H9 (cell line): ENCODE data around the gene LEF1. TPM values are rescaled to one million over a fixed set of nuclear protein-coding genes. Genes with fewer than 3 reads are reported as not detected.

Source experiments
- DNase-seq: peaks from one replicate; pipeline ENCODE4 v3.0.0-alpha.2; 2017
- H2AFZ ChIP-seq: one replicate; pipeline ENCODE4 v1.6.1; 2013; ENCODE audit warnings: mild to moderate bottlenecking, low read length, control low read depth, moderate library complexity
- H2AK5ac ChIP-seq: 2 replicates; pipeline ENCODE4 v1.6.1; 2013; ENCODE audit warnings: low read length, control low read depth, mixed read lengths; ENCODE audit not compliant: insufficient read length
- H2BK120ac ChIP-seq: one replicate; pipeline ENCODE4 v1.6.1; 2013; ENCODE audit warnings: low read depth, mild to moderate bottlenecking, low read length, control low read depth, inconsistent platforms; ENCODE audit not compliant: poor library complexity, severe bottlenecking
- H2BK12ac ChIP-seq: 2 replicates; pipeline ENCODE4 v1.6.1; 2013; ENCODE audit warnings: low read length, control low read depth, mixed read lengths, low read depth; ENCODE audit not compliant: insufficient read length
- H2BK15ac ChIP-seq: 2 replicates; pipeline ENCODE4 v1.6.1; 2013; ENCODE audit warnings: low read depth, low read length, control low read depth
- H2BK20ac ChIP-seq: one replicate; pipeline ENCODE4 v1.6.1; 2013; ENCODE audit warnings: low read depth, mild to moderate bottlenecking, low read length, control low read depth, inconsistent platforms; ENCODE audit not compliant: poor library complexity, severe bottlenecking
- H2BK5ac ChIP-seq: 2 replicates; pipeline ENCODE4 v1.6.1; 2013; ENCODE audit warnings: low read length, control low read depth, mixed read lengths; ENCODE audit not compliant: insufficient read length
- H3K14ac ChIP-seq: 2 replicates; pipeline ENCODE4 v1.6.1; 2013; ENCODE audit warnings: low read length, control low read depth; ENCODE audit not compliant: insufficient read depth
- H3K18ac ChIP-seq: 2 replicates; pipeline ENCODE4 v1.6.1; 2013; ENCODE audit warnings: low read depth, mild to moderate bottlenecking, mixed read lengths, low read length, control low read depth; ENCODE audit not compliant: insufficient read length
- H3K23ac ChIP-seq: 2 replicates; pipeline ENCODE4 v1.6.1; 2013; ENCODE audit warnings: low read length, control low read depth, mixed read lengths, low read depth; ENCODE audit not compliant: insufficient read length
- H3K23me2 ChIP-seq: 2 replicates; pipeline ENCODE4 v1.6.1; 2013; ENCODE audit warnings: low read depth, mild to moderate bottlenecking, mixed read lengths, low read length, control low read depth; ENCODE audit not compliant: insufficient read length, poor library complexity, severe bottlenecking
- H3K27ac ChIP-seq: 2 replicates; pipeline ENCODE4 v1.5.1; 2013; ENCODE audit warnings: low read length, control low read depth, mixed read lengths, low read depth; ENCODE audit not compliant: insufficient read length
- H3K27me3 ChIP-seq: 2 replicates; pipeline ENCODE4 v1.6.1; 2013; ENCODE audit warnings: low read length, control low read depth, inconsistent platforms; ENCODE audit not compliant: insufficient read depth
- H3K4ac ChIP-seq: 2 replicates; pipeline ENCODE4 v1.6.1; 2013; ENCODE audit warnings: low read depth, mild to moderate bottlenecking, control low read depth, inconsistent platforms, low read length, moderate library complexity
- H3K4me1 ChIP-seq: 2 replicates; pipeline ENCODE4 v1.6.1; 2013; ENCODE audit warnings: low read length, control low read depth, inconsistent platforms; ENCODE audit not compliant: insufficient read depth
- H3K4me2 ChIP-seq: 2 replicates; pipeline ENCODE4 v1.6.1; 2013; ENCODE audit warnings: low read length, control low read depth, mixed read lengths; ENCODE audit not compliant: insufficient read length, insufficient read depth
- H3K56ac ChIP-seq: 2 replicates; pipeline ENCODE4 v1.6.1; 2013; ENCODE audit warnings: low read depth, mild to moderate bottlenecking, mixed read lengths, low read length, control low read depth; ENCODE audit not compliant: insufficient read length
- H3K79me1 ChIP-seq: 2 replicates; pipeline ENCODE4 v1.6.1; 2013; ENCODE audit warnings: low read depth, mild to moderate bottlenecking, moderate library complexity, low read length, control low read depth, inconsistent platforms; ENCODE audit not compliant: insufficient read depth, poor library complexity, severe bottlenecking
- H3K79me2 ChIP-seq: 2 replicates; pipeline ENCODE4 v1.6.1; 2013; ENCODE audit warnings: low read length, control low read depth, inconsistent platforms; ENCODE audit not compliant: insufficient read depth
- H3K9ac ChIP-seq: 2 replicates; pipeline ENCODE4 v1.6.1; 2013; ENCODE audit warnings: low read length, control low read depth, mixed read lengths; ENCODE audit not compliant: insufficient read length; ENCODE audit errors: extremely low read depth
- H3K9me3 ChIP-seq: one replicate; pipeline ENCODE4 v1.6.1; 2013; ENCODE audit warnings: low read depth, low read length, inconsistent platforms; ENCODE audit not compliant: control insufficient read depth
- H3T11ph ChIP-seq: one replicate; pipeline ENCODE4 v1.6.1; 2013; ENCODE audit warnings: mild to moderate bottlenecking, low read length, control low read depth, inconsistent platforms
- H4K20me1 ChIP-seq: one replicate; pipeline ENCODE4 v1.6.1; 2013; ENCODE audit not compliant: control insufficient read depth, insufficient read length, insufficient read depth
- H4K5ac ChIP-seq: 2 replicates; pipeline ENCODE4 v1.6.1; 2013; ENCODE audit warnings: low read depth, mild to moderate bottlenecking, mixed read lengths, low read length, control low read depth; ENCODE audit not compliant: insufficient read length
- H4K8ac ChIP-seq: replicated peaks from 2 replicates; pipeline ENCODE4 v1.6.1; 2013; ENCODE audit warnings: low read length, control low read depth, mixed read lengths, low read depth; ENCODE audit not compliant: insufficient read length
- H4K91ac ChIP-seq: 2 replicates; pipeline ENCODE4 v1.6.1; 2013; ENCODE audit warnings: low read depth, mild to moderate bottlenecking, moderate library complexity, mixed read lengths, low read length, control low read depth; ENCODE audit not compliant: insufficient read length
- H3K27ac Mint-ChIP-seq, 3 experiments: 2 replicates in 2 of 3; 3 replicates in 1 of 3; pipeline ENCODE4 v1.8.0; 2020 to 2021; ENCODE audit warnings: mixed read lengths in 3 of 3, mild to moderate bottlenecking in 1 of 3, moderate library complexity in 1 of 3
- H3K27me3 Mint-ChIP-seq: 2 replicates; pipeline ENCODE4 v1.8.0; 2021; ENCODE audit warnings: low read depth, mild to moderate bottlenecking, moderate library complexity, mixed read lengths
- H3K36me3 Mint-ChIP-seq, 3 experiments: 2 replicates in 2 of 3; 3 replicates in 1 of 3; pipeline ENCODE4 v1.8.0; 2020 to 2021; ENCODE audit warnings: low read depth in 3 of 3, mixed read lengths in 3 of 3; ENCODE audit not compliant: insufficient read depth in 1 of 3
- H3K4me1 Mint-ChIP-seq, 2 experiments: 2 replicates each; pipeline ENCODE4 v1.8.0; 2020; ENCODE audit warnings: mixed read lengths in 2 of 2
- H3K4me3 Mint-ChIP-seq, 2 experiments: 2 replicates in 1 of 2; 3 replicates in 1 of 2; pipeline ENCODE4 v1.8.0; 2020 to 2021; ENCODE audit warnings: mild to moderate bottlenecking in 2 of 2, mixed read lengths in 2 of 2, moderate library complexity in 1 of 2
- H3K9me3 Mint-ChIP-seq, 2 experiments: 2 replicates in 1 of 2; 3 replicates in 1 of 2; pipeline ENCODE4 v1.8.0; 2020; ENCODE audit warnings: mild to moderate bottlenecking in 2 of 2, mixed read lengths in 2 of 2, moderate library complexity in 1 of 2
- WGBS: extraction: QIAGEN DNeasy Blood & Tissue Kit; methylation state at CpG from one replicate; pipeline ENCODE4 v1.1.7; 2013; ENCODE audit warnings: missing lambda C conversion rate, low lambda C conversion rate, mixed read lengths; ENCODE audit not compliant: insufficient read length; ENCODE audit errors: extremely low coverage; 5-methylcytosine and 5-hydroxymethylcytosine counted together
- total RNA-seq: library from RNA; stranded (reverse); gene quantifications from 2 replicates; pipeline ENCODE4 v1.2.1, GENCODE V29; 2021
- TF ChIP-seq, protein P1 (sequence below): fragments of 200-600 bp; sonication (generic); conservative IDR thresholded peaks from 3 replicates; pipeline ENCODE4 v1.8.0; 2021; ENCODE audit warnings: antibody characterized with exemption, mild to moderate bottlenecking

LEF1 gene
- total RNA-seq, 1 experiment from 2014 or later = 2.5 TPM

DNA sequence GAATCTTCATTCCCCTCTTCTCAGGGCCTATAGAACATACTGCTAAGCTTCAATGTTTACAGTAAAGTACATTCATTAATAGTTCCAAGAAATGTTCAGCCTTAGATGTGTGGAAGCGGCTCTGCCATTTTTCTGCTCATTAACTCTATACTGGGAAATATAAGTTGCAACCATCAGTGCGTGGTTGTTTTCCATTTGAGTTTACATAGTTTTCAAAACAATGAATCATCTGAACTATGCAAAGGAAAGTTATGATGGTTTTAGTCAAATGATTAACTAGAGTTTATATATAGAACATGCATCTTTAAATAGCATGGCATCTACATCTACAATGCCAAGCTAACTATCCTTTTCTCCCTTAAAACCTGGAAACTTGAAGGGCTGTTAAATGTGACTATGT lies 29.6 kb downstream of the LEF1 start:
- no peak overlapping the region for H3K56ac ChIP-seq
- H2BK15ac ChIP-seq = no peak overlapping the region
- Mint-ChIP-seq H3K27me3 (peaks cover 15% of the 10 kb centered on the region), H3K27ac (no peak overlapping the region), H3K36me3 (no peaks in the 10 kb centered on the region), H3K4me3 (no peak overlapping the region), H3K4me1 (peaks cover 33 to 64% of the 10 kb centered on the region in 2 experiments), H3K9me3 (no peaks in the 10 kb centered on the region)
- no peak overlapping the region for H4K91ac ChIP-seq
- no peak overlapping the region for H4K8ac ChIP-seq
- H3K9me3 ChIP-seq = no peaks in the 10 kb centered on the region
- H2AK5ac ChIP-seq = no peak overlapping the region
- H3K23me2 ChIP-seq = no peaks in the 10 kb centered on the region
- TF ChIP-seq, protein P1, sequence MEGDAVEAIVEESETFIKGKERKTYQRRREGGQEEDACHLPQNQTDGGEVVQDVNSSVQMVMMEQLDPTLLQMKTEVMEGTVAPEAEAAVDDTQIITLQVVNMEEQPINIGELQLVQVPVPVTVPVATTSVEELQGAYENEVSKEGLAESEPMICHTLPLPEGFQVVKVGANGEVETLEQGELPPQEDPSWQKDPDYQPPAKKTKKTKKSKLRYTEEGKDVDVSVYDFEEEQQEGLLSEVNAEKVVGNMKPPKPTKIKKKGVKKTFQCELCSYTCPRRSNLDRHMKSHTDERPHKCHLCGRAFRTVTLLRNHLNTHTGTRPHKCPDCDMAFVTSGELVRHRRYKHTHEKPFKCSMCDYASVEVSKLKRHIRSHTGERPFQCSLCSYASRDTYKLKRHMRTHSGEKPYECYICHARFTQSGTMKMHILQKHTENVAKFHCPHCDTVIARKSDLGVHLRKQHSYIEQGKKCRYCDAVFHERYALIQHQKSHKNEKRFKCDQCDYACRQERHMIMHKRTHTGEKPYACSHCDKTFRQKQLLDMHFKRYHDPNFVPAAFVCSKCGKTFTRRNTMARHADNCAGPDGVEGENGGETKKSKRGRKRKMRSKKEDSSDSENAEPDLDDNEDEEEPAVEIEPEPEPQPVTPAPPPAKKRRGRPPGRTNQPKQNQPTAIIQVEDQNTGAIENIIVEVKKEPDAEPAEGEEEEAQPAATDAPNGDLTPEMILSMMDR = no peak
- H2BK20ac ChIP-seq = no peak overlapping the region
- no peaks in the 10 kb centered on the region for H4K20me1 ChIP-seq
- H3K27ac ChIP-seq = no peak overlapping the region
- no peak overlapping the region for H3K9ac ChIP-seq
- no peak overlapping the region for H2BK5ac ChIP-seq
- H3K79me1 ChIP-seq = no peaks in the 10 kb centered on the region
- H2BK120ac ChIP-seq = no peak overlapping the region
- H4K5ac ChIP-seq = no peak overlapping the region
- no peaks in the 10 kb centered on the region for H3K79me2 ChIP-seq
- H3K4me2 ChIP-seq = no peak overlapping the region
- peaks cover 4% of the 10 kb centered on the region; the same call in 1 of the 2 replicates for H3K4me1 ChIP-seq
- no peak overlapping the region for H2BK12ac ChIP-seq
- WGBS = no CpG with 5 or more reads among the region's 2 CpGs
- DNase-seq = no peak
- no peak overlapping the region for H2AFZ ChIP-seq
- no peak overlapping the region for H3K14ac ChIP-seq
- H3T11ph ChIP-seq = no peak overlapping the region
- no peak overlapping the region for H3K18ac ChIP-seq
- H3K27me3 ChIP-seq = no peaks in the 10 kb centered on the region; the same call in 1 of the 2 replicates
- H3K23ac ChIP-seq = no peak overlapping the region
- no peak overlapping the region for H3K4ac ChIP-seq
